Spleen (tissue), 7 donors: Measurements from ENCODE around the gene ASCC3.

Source experiments
- POLR2A ChIP-seq, 3 donors: fragments of 450-650 bp; IDR thresholded peaks; one replicate each; pipeline ENCODE4 v1.5.1; 2017; ENCODE audit warnings: antibody characterized with exemption in 3 of 3, mild to moderate bottlenecking in 1 of 3
- POLR2AphosphoS5 ChIP-seq, 3 donors: sonication (generic); formaldehyde crosslinking; IDR thresholded peaks; one replicate each; pipeline ENCODE4 v1.5.1; 2017; ENCODE audit warnings: antibody characterized with exemption in 3 of 3
- TF ChIP-seq, protein P1 (sequence below), 11 experiments: fragments of 200-600 bp in 7 of 11; fragments of 450-650 bp in 4 of 11; sonication (generic) in 4 of 11; IDR thresholded peaks in 8 of 11; conservative IDR thresholded peaks in 3 of 11; 1 replicate in 7 of 11; 2 replicates in 4 of 11; pipeline versions ENCODE4 v1.4.0 to v1.8.0; 2016 to 2021; ENCODE audit warnings: antibody characterized with exemption in 11 of 11, inconsistent platforms in 4 of 11, mild to moderate bottlenecking in 1 of 11
- donor health status: DM: no; HTN: no; CAD: no; lungs with moderate emphysema.
- donor health status: DM: no; HTN: no; CAD: no.
- donor health status: DM: no; HTN: no; CAD: no.

DNA sequence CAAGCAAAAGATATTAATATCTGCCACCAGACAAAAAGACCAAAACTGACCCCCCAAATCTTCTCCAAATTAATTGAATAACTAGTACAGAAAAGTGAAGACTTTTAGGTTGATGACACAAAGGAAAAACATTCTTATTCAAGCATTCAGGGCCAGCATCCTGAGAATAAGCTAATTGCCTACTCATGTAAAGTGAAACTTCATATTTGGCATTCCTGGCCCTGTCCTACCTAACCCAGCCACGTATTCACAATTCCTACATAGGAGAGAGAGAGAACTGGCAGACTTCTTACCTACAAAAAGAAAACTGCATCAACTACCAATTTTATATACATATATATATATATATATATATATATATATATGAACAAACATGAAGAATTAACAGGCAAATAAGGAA, 4.9 kb upstream of the ASCC3 start:
- TF ChIP-seq, protein P1, sequence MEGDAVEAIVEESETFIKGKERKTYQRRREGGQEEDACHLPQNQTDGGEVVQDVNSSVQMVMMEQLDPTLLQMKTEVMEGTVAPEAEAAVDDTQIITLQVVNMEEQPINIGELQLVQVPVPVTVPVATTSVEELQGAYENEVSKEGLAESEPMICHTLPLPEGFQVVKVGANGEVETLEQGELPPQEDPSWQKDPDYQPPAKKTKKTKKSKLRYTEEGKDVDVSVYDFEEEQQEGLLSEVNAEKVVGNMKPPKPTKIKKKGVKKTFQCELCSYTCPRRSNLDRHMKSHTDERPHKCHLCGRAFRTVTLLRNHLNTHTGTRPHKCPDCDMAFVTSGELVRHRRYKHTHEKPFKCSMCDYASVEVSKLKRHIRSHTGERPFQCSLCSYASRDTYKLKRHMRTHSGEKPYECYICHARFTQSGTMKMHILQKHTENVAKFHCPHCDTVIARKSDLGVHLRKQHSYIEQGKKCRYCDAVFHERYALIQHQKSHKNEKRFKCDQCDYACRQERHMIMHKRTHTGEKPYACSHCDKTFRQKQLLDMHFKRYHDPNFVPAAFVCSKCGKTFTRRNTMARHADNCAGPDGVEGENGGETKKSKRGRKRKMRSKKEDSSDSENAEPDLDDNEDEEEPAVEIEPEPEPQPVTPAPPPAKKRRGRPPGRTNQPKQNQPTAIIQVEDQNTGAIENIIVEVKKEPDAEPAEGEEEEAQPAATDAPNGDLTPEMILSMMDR (IDR thresholded peaks at IDR 0.05 in 8 of 11, conservative IDR thresholded peaks at IDR 0.05 in 3 of 11): no peak
- no peak for TF ChIP-seq POLR2A (IDR thresholded peaks at IDR 0.05)
- TF ChIP-seq POLR2AphosphoS5 (IDR thresholded peaks at IDR 0.05): no peak
